Fibroblast of skin of left quadriceps (primary cell): ENCODE results near the gene HBEGF.
A peak's percentile ranks its signal among the peaks of the same experiment; 100 is the strongest.

Source experiments
- DNase-seq, 2 experiments: peaks; one replicate each; pipeline ENCODE4 v3.0.0-alpha.2; 2013; ENCODE audit warnings: low read depth in 2 of 2

The HBEGF gene

GRCh38 chr5:140346348-140347221 lies at the start of gene HBEGF:
TSS of gene HBEGF (minus strand) at chr5:140346603. CDS start at chr5:140346328, 275 bp downstream.
- no peak for DNase-seq

GRCh38 chr5:140393738-140394137 lies 47.3 kb upstream of the HBEGF start:
- no peak for DNase-seq

- DNase-seq, result no peak
Observed at GRCh38 chr5:140391732-140392131, 45.3 kb upstream of the HBEGF start.

GRCh38 chr5:140391312-140391711 lies 44.9 kb upstream of the HBEGF start:
- no peak for DNase-seq

GRCh38 chr5:140388052-140388451 lies 41.6 kb upstream of the HBEGF start:
- no peak for DNase-seq

GRCh38 chr5:140383300-140383699 lies 36.9 kb upstream of the HBEGF start:
- DNase-seq, result no peak

- no peak for DNase-seq
Observed at GRCh38 chr5:140382866-140383265, 36.5 kb upstream of the HBEGF start.

GRCh38 chr5:140381972-140382371 lies 35.6 kb upstream of the HBEGF start:
- DNase-seq, result no peak

- no peak for DNase-seq
Observed at GRCh38 chr5:140381351-140381750, 34.9 kb upstream of the HBEGF start.

- peak; percentile 48 to 58 for DNase-seq
Observed at GRCh38 chr5:140372971-140373487, 26.6 kb upstream of the HBEGF start.

GRCh38 chr5:140371356-140372151 lies 25.2 kb upstream of the HBEGF start:
- DNase-seq, result no peak

- DNase-seq, result no peak
Observed at GRCh38 chr5:140367256-140368013, 21.0 kb upstream of the HBEGF start.

GRCh38 chr5:140366589-140367255 lies 20.3 kb upstream of the HBEGF start:
- no peak for DNase-seq

- no peak for DNase-seq
Observed at GRCh38 chr5:140365941-140366340, 19.5 kb upstream of the HBEGF start.

- no peak for DNase-seq
Observed at GRCh38 chr5:140365282-140365681, 18.9 kb upstream of the HBEGF start.

GRCh38 chr5:140364472-140364765 lies 18.0 kb upstream of the HBEGF start:
- no peak for DNase-seq

- DNase-seq, result no peak
Observed at GRCh38 chr5:140363631-140364471, 17.4 kb upstream of the HBEGF start.

- no peak for DNase-seq
Observed at GRCh38 chr5:140362875-140363630, 16.6 kb upstream of the HBEGF start.

- no peak for DNase-seq
Observed at GRCh38 chr5:140362311-140362710, 15.9 kb upstream of the HBEGF start.

- no peak for DNase-seq
Observed at GRCh38 chr5:140361901-140362300, 15.5 kb upstream of the HBEGF start.
